HG03095 (cell line): ENCODE results near the gene CPVL.

Experiments used
- ATAC-seq: cut with Tn5 transposase; IDR thresholded peaks from one replicate; pipeline ENCODE4 v1.9.1; 2021; ENCODE audit warnings: moderate library complexity; ENCODE audit not compliant: unreplicated experiment

Gene CPVL

DNA sequence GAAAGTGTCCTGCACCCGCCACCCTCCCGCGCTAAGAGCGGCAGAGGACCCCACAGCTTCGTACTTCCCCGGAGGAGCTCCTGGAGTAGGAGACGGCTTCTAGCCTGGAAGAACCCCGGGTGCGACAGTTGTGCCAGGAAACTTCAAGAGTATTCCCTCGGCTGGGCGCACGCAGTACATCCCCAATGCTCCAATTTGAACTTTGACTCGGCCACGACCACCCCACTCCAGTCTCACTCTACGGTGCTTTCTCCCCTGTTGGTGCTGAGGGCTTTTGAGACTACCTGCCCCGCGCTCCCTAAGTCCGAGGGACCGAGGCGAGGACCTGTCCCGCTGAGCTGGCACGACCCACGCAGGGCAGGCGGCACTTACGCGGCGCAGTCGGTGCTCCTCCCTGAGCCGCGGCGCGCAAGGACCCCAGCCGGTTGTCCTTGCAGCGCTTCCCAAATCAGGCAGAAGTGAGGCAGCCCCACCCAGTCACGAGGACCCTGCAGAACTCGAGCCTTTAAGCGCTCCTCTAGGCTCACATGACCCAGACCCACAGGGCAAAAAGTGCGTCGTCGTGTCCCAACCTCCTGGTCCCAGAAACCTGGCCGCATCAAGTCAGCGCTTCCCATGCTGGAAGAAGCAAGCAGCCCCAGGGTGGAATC, at the start of gene CPVL:
Gene CPVL, minus strand, starts transcription at position 481 of the 650 bp plus-strand sequence. CDS start 25,476 bp downstream, outside the sequence.
- ATAC-seq: no peak

DNA sequence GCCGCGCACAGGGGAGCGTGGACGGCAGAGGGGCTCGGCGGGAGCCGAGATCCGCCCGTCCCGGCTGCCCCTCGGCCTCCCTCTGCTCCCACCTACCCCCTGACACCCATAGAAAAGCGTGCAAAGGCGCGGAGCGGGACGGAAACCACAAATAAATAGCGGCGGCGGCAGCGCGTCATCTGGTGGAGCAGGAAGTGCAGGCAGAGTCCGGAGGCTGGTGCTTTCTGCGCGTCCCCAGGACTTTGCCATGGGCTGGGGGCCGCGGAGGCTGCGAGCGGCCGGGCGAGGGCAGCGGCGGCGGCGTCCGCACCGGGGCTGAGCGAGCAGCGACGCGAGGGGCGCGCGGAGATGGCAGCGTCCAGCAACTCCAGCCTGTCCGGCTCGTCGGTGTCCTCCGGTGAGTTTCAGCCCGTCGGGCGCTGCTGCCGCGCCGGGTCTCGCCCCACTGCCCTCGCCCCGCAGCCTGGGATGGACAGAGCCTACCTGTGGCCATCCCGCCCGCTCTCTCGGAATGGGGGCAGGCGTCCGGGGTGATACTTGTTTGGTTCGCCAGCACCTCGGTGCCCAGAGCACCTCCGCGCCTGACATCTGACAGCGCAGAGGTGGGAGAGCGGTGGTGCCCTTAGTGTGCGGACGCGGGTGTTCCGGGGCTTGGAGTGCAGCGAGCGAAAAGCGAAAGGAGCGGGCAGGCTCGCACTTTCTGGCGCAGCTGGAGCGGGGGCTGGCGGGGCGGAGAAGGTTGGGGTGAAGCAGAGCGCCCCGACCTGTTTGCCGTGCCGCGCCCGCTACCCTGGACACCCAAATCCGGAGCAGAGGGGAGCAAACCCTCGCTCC, 48.5 kb upstream of the CPVL start, which contains the start of gene CHN2:
Gene CHN2, plus strand, starts transcription at position 182 of the 834 bp plus-strand sequence.
- ATAC-seq: no peak

GRCh38 chr7:29194206-29194593, 47.9 kb upstream of the CPVL start:
- ATAC-seq: no peak

DNA sequence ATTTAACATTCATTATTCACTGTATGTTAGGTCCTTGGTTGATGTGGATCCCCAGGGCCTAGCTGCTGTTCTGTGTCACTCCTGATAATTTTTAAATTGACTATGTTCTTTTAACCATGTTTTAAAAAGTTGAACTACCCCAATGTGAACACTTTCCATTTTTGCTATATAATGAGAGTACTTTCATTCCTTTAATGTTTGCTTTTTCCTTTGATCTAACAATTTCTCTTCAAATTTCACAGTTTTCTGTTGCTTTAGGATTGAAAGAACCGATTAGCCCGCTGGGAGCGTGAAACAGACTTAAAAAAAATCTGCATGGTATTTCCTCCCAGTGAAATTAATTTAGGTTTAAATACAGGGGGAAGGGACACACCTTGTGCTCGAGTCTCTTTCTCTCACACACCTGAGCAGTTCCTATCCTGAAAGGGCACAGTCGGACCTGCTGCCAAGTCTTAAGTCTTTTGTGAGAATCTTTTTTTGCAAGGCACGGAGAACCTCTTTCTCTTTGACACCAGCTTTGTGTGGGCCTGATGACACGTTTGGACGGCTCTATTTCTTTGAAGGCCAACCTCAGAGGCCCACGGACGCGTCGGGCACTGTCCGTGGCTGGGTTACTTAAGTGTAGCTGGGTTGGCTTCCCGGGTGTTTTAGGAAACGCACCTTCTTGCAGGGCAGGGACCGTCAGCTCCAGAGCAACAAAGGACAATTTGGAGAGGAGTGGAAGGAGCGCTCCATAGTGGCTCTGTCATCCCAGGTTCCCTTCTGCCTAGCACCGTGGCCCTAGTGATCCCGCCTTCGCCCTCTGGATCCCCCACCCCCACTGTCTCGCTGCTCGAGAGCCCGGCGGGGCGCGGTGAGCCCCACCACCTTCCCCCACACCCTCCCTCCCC, 47.2 kb upstream of the CPVL start:
- ATAC-seq: no peak

- ATAC-seq: no peak
Measured at GRCh38 chr7:29192811-29193210, 46.5 kb upstream of the CPVL start.

DNA sequence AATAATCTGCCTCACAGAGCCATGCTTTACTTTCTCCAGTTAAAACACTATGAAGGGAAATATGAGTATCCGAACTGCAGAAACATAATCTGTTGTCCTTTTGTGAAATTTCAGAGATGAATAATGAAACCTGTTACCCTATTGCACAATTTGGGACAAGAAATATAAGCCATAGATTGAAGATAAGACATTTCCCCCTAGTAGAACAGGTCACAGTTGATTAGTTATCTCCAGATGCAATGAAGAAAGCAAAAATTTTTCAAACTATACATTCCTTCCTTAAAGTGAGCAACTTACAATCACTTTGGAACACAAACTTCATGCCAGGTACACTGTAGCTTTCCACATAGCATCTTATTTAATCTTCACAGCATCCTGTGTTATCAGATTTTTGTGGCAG, 46.0 kb upstream of the CPVL start:
- no peak for ATAC-seq

GRCh38 chr7:29190349-29191045, 44.2 kb upstream of the CPVL start:
- no peak for ATAC-seq

DNA sequence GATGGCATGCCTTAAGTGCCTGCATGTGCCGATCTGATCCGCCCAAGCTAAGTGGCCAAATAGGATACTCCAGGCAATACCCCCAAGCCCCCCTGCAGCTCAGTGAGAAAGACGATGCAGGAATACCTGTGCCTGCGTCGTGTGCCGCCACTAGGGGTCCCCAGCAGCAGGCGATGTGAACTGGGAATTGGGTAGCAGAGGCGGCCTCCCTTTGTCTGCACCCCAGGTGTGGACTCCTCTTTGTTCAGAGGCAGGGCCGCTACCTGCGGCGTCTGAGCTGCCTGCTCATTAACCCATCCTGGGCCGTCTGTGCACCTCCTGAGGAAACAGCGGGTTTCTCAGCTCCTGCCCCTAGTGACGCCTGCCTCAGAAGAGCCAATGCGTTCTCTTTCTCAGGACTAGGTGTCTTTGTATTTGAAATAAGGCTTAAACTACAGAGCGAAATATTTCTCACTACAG, 43.4 kb upstream of the CPVL start:
- ATAC-seq: no peak

GRCh38 chr7:29185613-29186012, 39.3 kb upstream of the CPVL start:
- ATAC-seq: no peak

GRCh38 chr7:29184599-29184998, 38.3 kb upstream of the CPVL start:
- no peak for ATAC-seq

- no peak for ATAC-seq
Measured at GRCh38 chr7:29179115-29179514, 32.8 kb upstream of the CPVL start.

DNA sequence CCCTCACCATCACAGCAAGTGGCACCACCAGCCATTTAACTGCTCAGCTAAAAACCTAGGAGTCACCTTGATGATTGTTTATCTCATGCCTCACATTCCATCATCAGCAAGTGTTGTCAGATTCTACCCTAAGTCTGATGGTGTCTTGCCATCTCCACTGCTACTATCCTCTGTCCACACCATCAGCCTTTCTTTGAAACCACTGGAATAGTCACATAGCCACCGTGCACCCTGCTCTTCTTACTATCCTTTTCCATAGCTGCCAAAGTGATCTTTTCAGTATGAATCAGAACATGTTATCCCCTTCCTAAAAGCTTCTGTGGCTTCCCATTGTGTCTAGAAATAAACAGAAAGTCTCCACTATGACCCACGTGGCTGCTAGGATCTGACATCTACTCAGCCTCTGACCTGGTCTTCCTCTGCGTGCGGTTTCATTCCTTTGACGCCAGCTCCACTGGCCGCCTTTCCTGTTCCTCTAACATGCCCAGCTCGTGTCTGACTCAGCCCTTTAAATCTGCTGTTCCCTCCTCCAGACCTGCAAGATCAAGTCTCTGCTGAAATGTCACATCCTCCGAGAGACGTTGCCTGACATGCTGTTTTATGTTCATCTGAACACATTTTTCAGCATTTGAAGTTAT, 31.7 kb upstream of the CPVL start:
- ATAC-seq: no peak

- ATAC-seq: no peak
Measured at GRCh38 chr7:29173458-29173857, 27.1 kb upstream of the CPVL start.

DNA sequence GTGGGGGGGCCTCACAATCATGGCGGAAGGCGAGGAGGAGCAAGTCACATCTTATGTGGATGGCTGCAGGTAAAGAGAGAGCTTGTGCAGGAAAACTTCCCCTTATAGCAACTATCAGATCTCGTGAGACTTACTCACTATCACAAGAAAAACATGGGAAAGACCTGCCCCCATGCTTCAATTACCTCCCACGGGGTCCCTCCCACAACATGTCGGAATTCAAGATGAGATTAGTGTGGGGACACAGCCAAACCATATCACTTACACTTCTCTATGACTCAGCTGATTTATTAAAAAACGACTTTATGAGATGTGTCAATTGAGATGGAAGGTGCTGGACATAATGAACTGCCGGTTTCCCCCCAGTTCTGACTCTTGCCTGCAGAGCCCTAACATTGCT, 24.4 kb upstream of the CPVL start:
- no peak for ATAC-seq

- no peak for ATAC-seq
Measured at GRCh38 chr7:29167721-29168120, 21.4 kb upstream of the CPVL start.

- no peak for ATAC-seq
Measured at GRCh38 chr7:29163854-29164253, 17.5 kb upstream of the CPVL start.

GRCh38 chr7:29162577-29162976, 16.2 kb upstream of the CPVL start:
- no peak for ATAC-seq

- no peak for ATAC-seq
Measured at GRCh38 chr7:29161231-29161630, 14.9 kb upstream of the CPVL start.

GRCh38 chr7:29160080-29160479, 13.7 kb upstream of the CPVL start:
- ATAC-seq: no peak

DNA sequence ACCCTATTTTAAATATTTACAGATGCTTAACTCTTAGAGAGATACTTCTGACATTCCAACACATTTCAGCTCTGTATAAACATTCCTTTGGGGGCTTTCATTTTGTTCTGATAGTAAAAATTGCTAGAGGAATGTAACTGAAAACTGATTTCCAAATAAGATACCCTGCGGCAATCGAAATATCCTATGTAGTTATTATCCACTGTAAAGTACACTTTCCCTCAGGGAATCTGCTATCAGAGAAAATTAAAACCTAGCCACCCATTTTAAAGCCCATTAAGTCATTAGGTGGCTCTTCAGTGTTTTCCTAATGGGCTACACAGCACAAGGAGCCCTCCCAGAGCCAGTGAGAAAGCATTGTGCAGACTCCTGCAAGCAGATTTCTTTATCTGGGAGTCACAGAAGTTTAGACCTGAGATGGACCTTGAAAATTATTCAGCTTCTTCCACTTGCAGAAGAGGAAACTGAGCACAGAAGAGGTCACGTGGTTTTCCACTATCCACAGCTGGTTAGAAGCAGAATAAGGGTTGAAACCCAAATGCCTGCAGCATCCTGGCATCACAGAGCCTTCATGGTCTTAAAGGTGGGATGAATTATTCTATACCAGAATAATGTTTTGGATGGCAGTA, 12.6 kb upstream of the CPVL start:
- ATAC-seq: no peak
